HepG2 (cell line): ENCODE results near the gene CRYZ. TPM values are rescaled to one million over a fixed set of nuclear protein-coding genes. Genes with fewer than 3 reads are reported as not detected.

ENCODE experiments used
- ATAC-seq: fragments of 200-7000 bp; cut with Tn5 transposase; 3 replicates; pipeline ENCODE4 v1.9.1; 2020; ENCODE audit warnings: mild to moderate bottlenecking, moderate library complexity
- BruUV-seq: library from RNA; stranded (reverse); fragments of 400-500 nt; replicated peaks from 2 replicates; lab custom pipeline; 2021; lab: Mats Ljungman, UMichigan
- CTCF ChIA-PET: fragments of 300-600 bp; formaldehyde crosslinking; extraction: SDS; loops from one replicate; lab custom pipeline; 2021; ENCODE audit warnings: low total read pairs, inconsistent platforms, low intra/inter-chr PET ratio; lab: Yijun Ruan, JAX
- POLR2A ChIA-PET: fragments of 350-600 bp; sonication (Branson Sonifier 250); formaldehyde crosslinking; loops from one replicate; lab custom pipeline; 2020; ENCODE audit warnings: antibody characterized with exemption, inconsistent platforms; lab: Yijun Ruan, JAX
- DNase-seq: peaks from one replicate; pipeline ENCODE4 v3.0.0-alpha.2; 2015; ENCODE audit warnings: low spot score
- FAIRE-seq: peaks from 3 replicates; lab custom pipeline; 2011; peaks lifted over from hg19 to GRCh38; lab: Jason Lieb, UNC
- H2AFZ ChIP-seq: one replicate; pipeline ENCODE4 v1.6.1; 2011; ENCODE audit warnings: low read length, inconsistent platforms
- H3K27ac ChIP-seq: fragments of 300-600 bp; 3 replicates; pipeline ENCODE4 v1.8.0; 2011; ENCODE audit warnings: mixed run types, mild to moderate bottlenecking, mixed read lengths, low read length, inconsistent platforms; ENCODE audit not compliant: insufficient read depth; ENCODE audit errors: extremely low read length
- H3K27me3 ChIP-seq, 2 experiments: fragments of 200-600 bp in 1 of 2; 2 replicates in 1 of 2; 3 replicates in 1 of 2; pipeline versions ENCODE4 v1.6.0 to v1.8.0; 2011; ENCODE audit warnings: low read length in 2 of 2, mild to moderate bottlenecking in 2 of 2, moderate library complexity in 2 of 2, inconsistent platforms in 1 of 2; ENCODE audit not compliant: insufficient read depth in 2 of 2, control insufficient read depth in 1 of 2
- H3K36me3 ChIP-seq, 2 experiments: fragments of 200-600 bp in 1 of 2; replicated peaks in 1 of 2; 2 replicates in 1 of 2; 3 replicates in 1 of 2; pipeline versions ENCODE4 v1.5.1 to v1.8.0; 2011; ENCODE audit warnings: low read length in 2 of 2, inconsistent platforms in 1 of 2; ENCODE audit not compliant: insufficient read depth in 2 of 2, control insufficient read depth in 1 of 2
- H3K4me1 ChIP-seq: 2 replicates; pipeline ENCODE4 v1.5.1; 2012; ENCODE audit warnings: low read length, inconsistent platforms; ENCODE audit not compliant: insufficient read depth
- H3K4me2 ChIP-seq: 2 replicates; pipeline ENCODE4 v1.6.0; 2011; ENCODE audit warnings: low read depth, low read length, inconsistent platforms
- H3K4me3 ChIP-seq, 3 experiments: fragments of 200-600 bp in 1 of 3; sonication (generic), shearing (Covaris generic) in 1 of 3; replicated peaks in 1 of 3; 2 replicates each; pipeline ENCODE4 v1.5.1; 2011 to 2016; ENCODE audit warnings: low read length in 3 of 3, inconsistent platforms in 2 of 3, low read depth in 2 of 3, mild to moderate bottlenecking in 2 of 3, control low read depth in 1 of 3, mixed read lengths in 1 of 3; ENCODE audit not compliant: insufficient read depth in 1 of 3
- H3K79me2 ChIP-seq: one replicate; pipeline ENCODE4 v1.6.1; 2011; ENCODE audit warnings: low read length, inconsistent platforms; ENCODE audit not compliant: insufficient read depth
- H3K9ac ChIP-seq: 2 replicates; pipeline ENCODE4 v1.6.0; 2011; ENCODE audit warnings: mild to moderate bottlenecking, low read depth, low read length, inconsistent platforms; ENCODE audit not compliant: insufficient read depth
- H3K9me3 ChIP-seq: 2 replicates; pipeline ENCODE4 v1.5.1; 2012; ENCODE audit warnings: mild to moderate bottlenecking, low read length
- H4K20me1 ChIP-seq: 2 replicates; pipeline ENCODE4 v1.6.0; 2011; ENCODE audit warnings: inconsistent platforms, mild to moderate bottlenecking, low read length, moderate library complexity; ENCODE audit not compliant: insufficient read depth
- CENPX ChIP-seq: sonication (generic); formaldehyde crosslinking; IDR thresholded peaks from 2 replicates; pipeline ENCODE4 v1.9.0; 2021; ENCODE audit warnings: mild to moderate bottlenecking, missing genetic modification reagents, moderate library complexity
- DMAP1 ChIP-seq: IDR thresholded peaks from 2 replicates; pipeline ENCODE4 v1.6.1; 2016
- DR1 ChIP-seq: sonication (generic); formaldehyde crosslinking; IDR thresholded peaks from 2 replicates; pipeline ENCODE4 v1.8.0; 2021; ENCODE audit warnings: mild to moderate bottlenecking, missing genetic modification reagents, inconsistent platforms
- GATAD1 ChIP-seq: IDR thresholded peaks from 2 replicates; pipeline ENCODE4 v1.6.1; 2016; ENCODE audit warnings: missing genetic modification reagents, missing compliant biosample characterization
- GTF2F1 ChIP-seq: fragments of 150-350 bp; IDR thresholded peaks from 2 replicates; pipeline ENCODE4 v1.6.1; 2014; ENCODE audit warnings: low read length
- IKZF1 ChIP-seq: fragments of 450-650 bp; IDR thresholded peaks from 2 replicates; pipeline ENCODE4 v1.7.1; 2016
- KAT7 ChIP-seq: IDR thresholded peaks from 2 replicates; pipeline ENCODE4 v1.6.1; 2018; ENCODE audit warnings: borderline replicate concordance, missing compliant biosample characterization
- MBNL3 ChIP-seq: fragments of 250-450 bp; sonication (Bioruptor Pico); conservative IDR thresholded peaks from 2 replicates; pipeline ENCODE4 v1.8.0; 2022; ENCODE audit warnings: mild to moderate bottlenecking, inconsistent platforms
- MEIS2 ChIP-seq: sonication (generic); formaldehyde crosslinking; IDR thresholded peaks from 2 replicates; pipeline ENCODE4 v1.9.0; 2021; ENCODE audit warnings: mild to moderate bottlenecking, missing genetic modification reagents
- SALL2 ChIP-seq: sonication (generic); formaldehyde crosslinking; IDR thresholded peaks from 2 replicates; pipeline ENCODE4 v1.8.1; 2023; ENCODE audit warnings: mild to moderate bottlenecking, missing genetic modification reagents, inconsistent platforms
- SNAPC5 ChIP-seq: sonication (generic); formaldehyde crosslinking; IDR thresholded peaks from 2 replicates; pipeline ENCODE4 v1.8.1; 2023; ENCODE audit warnings: mild to moderate bottlenecking, missing genetic modification reagents, borderline replicate concordance
- SPEN ChIP-seq: sonication (generic); formaldehyde crosslinking; IDR thresholded peaks from 2 replicates; pipeline ENCODE4 v1.5.1; 2020; ENCODE audit warnings: low read depth, mild to moderate bottlenecking, missing genetic modification reagents
- ZNF12 ChIP-seq: sonication (generic); formaldehyde crosslinking; IDR thresholded peaks from 2 replicates; pipeline ENCODE4 v1.5.0; 2020; ENCODE audit warnings: missing genetic modification reagents
- ZNF24 ChIP-seq: fragments of 450-650 bp; IDR thresholded peaks from 2 replicates; pipeline ENCODE4 v1.6.1; 2017; ENCODE audit warnings: antibody characterized with exemption, mild to moderate bottlenecking
- ZNF263 ChIP-seq: sonication (generic); formaldehyde crosslinking; IDR thresholded peaks from 2 replicates; pipeline ENCODE4 v1.4.0; 2020; ENCODE audit warnings: missing genetic modification reagents
- ZNF431 ChIP-seq: sonication (generic); formaldehyde crosslinking; IDR thresholded peaks from 2 replicates; pipeline ENCODE4 v1.9.0; 2022; ENCODE audit warnings: missing genetic modification reagents, low read depth, mild to moderate bottlenecking, borderline replicate concordance
- ZNF775 ChIP-seq: sonication (generic); formaldehyde crosslinking; IDR thresholded peaks from 2 replicates; pipeline ENCODE4 v1.4.0; 2020; ENCODE audit warnings: missing genetic modification reagents, mild to moderate bottlenecking, moderate library complexity, borderline replicate concordance
- ZNF790 ChIP-seq: sonication (generic); formaldehyde crosslinking; IDR thresholded peaks from 2 replicates; pipeline ENCODE4 v1.8.0; 2022; ENCODE audit warnings: missing genetic modification reagents, mild to moderate bottlenecking, borderline replicate concordance
- ZSCAN5A ChIP-seq: sonication (generic); formaldehyde crosslinking; IDR thresholded peaks from 2 replicates; pipeline ENCODE4 v1.8.0; 2022; ENCODE audit warnings: mild to moderate bottlenecking, missing genetic modification reagents, borderline replicate concordance
- WGBS: methylation state at CpG from one replicate; pipeline ENCODE4 v1.1.6; 2017; ENCODE audit warnings: low lambda C conversion rate; 5-methylcytosine and 5-hydroxymethylcytosine counted together
- in situ Hi-C: cut with HindIII; loops from 2 replicates; pipeline ENCODE4 v1.10.0; 2017; ENCODE audit warnings: low pct_unique_long_range_greater_than_20kb; ENCODE audit not compliant: extremely low pct_ligation_motif_present
- intact Hi-C: fragments of 100-400 bp; cut with micrococcal nuclease; formaldehyde crosslinking; loops from one replicate; pipeline ENCODE4 v1.10.0; 2022; ENCODE audit not compliant: unreplicated experiment
- polyA plus RNA-seq, 8 experiments: library from polyadenylated mRNA; depleted of rRNA in 3 of 8; stranded (reverse) in 7 of 8; unstranded in 1 of 8; fragments of >200 nt; fragmentation: Illumina TruSeq in 4 of 8; extraction: Trizol in 4 of 8; gene quantifications; 2 replicates each; pipeline versions ENCODE4 v1.2.1 to v1.2.3, GENCODE V29; 2011 to 2016; ENCODE audit warnings: low read depth in 4 of 8, missing spikeins in 1 of 8, mixed read lengths in 1 of 8; ENCODE audit not compliant: insufficient read depth in 1 of 8
- total RNA-seq, 5 experiments: library from RNA; depleted of rRNA; stranded (reverse); fragments of >200 nt; fragmentation: Illumina TruSeq; extraction: Trizol; gene quantifications; 2 replicates each; pipeline ENCODE4 v1.2.3, GENCODE V29; 2016; ENCODE audit warnings: low read depth in 1 of 5
- TF ChIP-seq, protein P1 (sequence below): sonication (generic); formaldehyde crosslinking; IDR thresholded peaks from 2 replicates; pipeline ENCODE4 v1.9.0; 2022; ENCODE audit warnings: low read depth, missing genetic modification reagents

The CRYZ gene
- total and polyA plus RNA-seq, 2 of the 13 experiments (the other 11 are each of a cell fraction or from before 2014, with no cell fraction given): 115 to 211 TPM

DNA sequence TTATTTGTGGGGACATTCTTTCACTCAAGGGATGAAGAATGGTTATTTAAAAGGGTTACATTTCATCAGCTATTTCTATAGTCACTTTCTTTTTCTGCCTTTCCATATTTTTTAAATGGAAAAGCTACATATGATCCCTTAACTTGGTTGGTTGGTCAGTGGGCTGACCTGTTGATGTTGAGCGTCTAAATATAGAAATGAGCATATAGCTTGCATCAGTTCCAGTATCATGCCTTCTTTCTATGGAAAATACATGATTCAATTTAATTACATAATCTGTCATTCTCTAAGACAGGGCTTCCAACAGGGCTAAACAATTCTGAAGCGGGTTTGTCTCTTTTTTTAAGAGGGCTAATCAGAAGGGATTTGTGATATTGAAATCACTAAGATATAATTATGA lies 40.7 kb upstream of the CRYZ start:
- DNase-seq (no peak), FAIRE-seq (no peak)
- Histone ChIP-seq H3K79me2 (no peaks in the 10 kb centered on the region), H3K27me3 (no peaks in the 10 kb centered on the region), H3K4me3 (no peak overlapping the region), H3K36me3 (no peaks in the 10 kb centered on the region), H3K9me3 (no peaks in the 10 kb centered on the region), H3K9ac (no peak overlapping the region), H3K4me2 (no peak overlapping the region), H4K20me1 (no peaks in the 10 kb centered on the region)
- POLR2A ChIA-PET: no interaction called here
- intact Hi-C loops (no loop called here), in situ Hi-C loops (loop anchor here (5.0 kb wide), 1 partner anchor 434 kb away; no protein-coding TSS in a partner anchor)
- CTCF ChIA-PET: interaction anchor here (3.3 kb wide), 1 partner anchor 430 kb away, joined by 57 read pairs; no protein-coding TSS in a partner anchor
- no TSS peak for BruUV-seq
- TF ChIP-seq ZNF12 (CRISPR knock-in tag): no peak
- no peak for TF ChIP-seq ZNF775
- TF ChIP-seq SPEN (CRISPR knock-in tag): no peak
- TF ChIP-seq DR1 (CRISPR knock-in tag): no peak
- no peak for TF ChIP-seq GTF2F1
- no peak for TF ChIP-seq ZNF790 (CRISPR knock-in tag)
- no peak for TF ChIP-seq IKZF1
- no peak for TF ChIP-seq ZNF24
- TF ChIP-seq KAT7 (CRISPR knock-in tag): no peak
- TF ChIP-seq ZSCAN5A (CRISPR knock-in tag): no peak
- TF ChIP-seq SALL2 (CRISPR knock-in tag): no peak
- TF ChIP-seq, protein P1, sequence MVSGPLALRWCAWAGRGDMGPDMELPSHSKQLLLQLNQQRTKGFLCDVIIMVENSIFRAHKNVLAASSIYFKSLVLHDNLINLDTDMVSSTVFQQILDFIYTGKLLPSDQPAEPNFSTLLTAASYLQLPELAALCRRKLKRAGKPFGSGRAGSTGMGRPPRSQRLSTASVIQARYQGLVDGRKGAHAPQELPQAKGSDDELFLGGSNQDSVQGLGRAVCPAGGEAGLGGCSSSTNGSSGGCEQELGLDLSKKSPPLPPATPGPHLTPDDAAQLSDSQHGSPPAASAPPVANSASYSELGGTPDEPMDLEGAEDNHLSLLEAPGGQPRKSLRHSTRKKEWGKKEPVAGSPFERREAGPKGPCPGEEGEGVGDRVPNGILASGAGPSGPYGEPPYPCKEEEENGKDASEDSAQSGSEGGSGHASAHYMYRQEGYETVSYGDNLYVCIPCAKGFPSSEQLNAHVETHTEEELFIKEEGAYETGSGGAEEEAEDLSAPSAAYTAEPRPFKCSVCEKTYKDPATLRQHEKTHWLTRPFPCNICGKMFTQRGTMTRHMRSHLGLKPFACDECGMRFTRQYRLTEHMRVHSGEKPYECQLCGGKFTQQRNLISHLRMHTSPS (CRISPR knock-in tag): no peak
- no peak for TF ChIP-seq MEIS2 (CRISPR knock-in tag)
- no peak for TF ChIP-seq DMAP1 (CRISPR knock-in tag)
- TF ChIP-seq ZNF431 (CRISPR knock-in tag): no peak
- TF ChIP-seq SNAPC5 (CRISPR knock-in tag): no peak
- no peak for TF ChIP-seq GATAD1
- TF ChIP-seq MBNL3 (CRISPR knock-in tag): no peak
- no peak for TF ChIP-seq ZNF263 (CRISPR knock-in tag)
- no peak for TF ChIP-seq CENPX (CRISPR knock-in tag)
- TF ChIP-seq, all 625 proteins: peak for 0
- no peak for ATAC-seq
- Histone ChIP-seq H3K4me1 (no peaks in the 10 kb centered on the region), H3K27ac (no peak overlapping the region), H2AFZ (no peak overlapping the region)
- 28% methylated on average over 2 of the region's 2 CpGs for WGBS
